ENCODE results near the gene FBXO9.

The FBXO9 gene

GRCh38 chr6:53139841-53140413, 74.7 kb downstream of the FBXO9 start:
- no peak for DNase-seq

DNA sequence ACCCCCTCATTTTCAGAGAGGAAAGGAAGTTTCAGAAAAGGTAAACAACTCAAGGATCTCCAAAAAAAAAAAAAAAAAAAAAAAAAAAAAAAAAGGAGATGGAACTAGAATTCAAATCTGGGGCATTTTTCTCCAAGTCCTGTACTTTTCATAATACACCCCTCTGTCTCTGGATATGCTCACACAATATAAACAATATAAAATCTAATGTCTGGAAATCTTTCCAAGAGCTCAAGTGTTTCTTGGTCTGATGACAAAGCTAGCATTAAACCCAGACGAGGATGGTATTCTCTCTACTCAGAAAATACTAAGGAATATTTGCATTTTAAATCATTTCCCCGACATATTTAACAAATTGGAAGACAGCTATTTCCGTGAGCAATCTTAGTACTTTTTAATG, 77.6 kb downstream of the FBXO9 start:
- DNase-seq: no peak

GRCh38 chr6:53143710-53144109, 78.5 kb downstream of the FBXO9 start:
- DNase-seq: no peak

GRCh38 chr6:53144802-53145201, 79.6 kb downstream of the FBXO9 start:
- no peak for DNase-seq

- no peak for DNase-seq
Observed at GRCh38 chr6:53148684-53149083, 83.5 kb downstream of the FBXO9 start, which contains the start of gene GCM1. TSS of gene GCM1 (minus strand) at chr6:53148841. CDS start at chr6:53145632, 3,209 bp downstream.
